Left lobe of liver (tissue), 2 donors: ENCODE results near the gene CENPP. TPM values are rescaled to one million over a fixed set of nuclear protein-coding genes. Genes with fewer than 3 reads are reported as not detected.

Source experiments
- ATAC-seq: fragments of 200-7000 bp; cut with Tn5 transposase; one replicate; pipeline ENCODE4 v1.9.1; 2020; ENCODE audit warnings: mild to moderate bottlenecking, moderate library complexity
- DNase-seq: peaks from one replicate; pipeline ENCODE4 v3.0.0-alpha.2; 2020; ENCODE audit warnings: low spot score
- total RNA-seq: library from RNA; stranded (reverse); gene quantifications from one replicate; pipeline ENCODE4 v1.2.1, GENCODE V29; 2021
- donor health status: DM: no; HTN: no; CAD: no; lungs with moderate emphysema.
- donor health status: DM: no; HTN: yes; CAD: no.

CENPP gene
- total RNA-seq, 1 donor from 2014 or later: 1.2 TPM

GRCh38 chr9:92501671-92502393 lies 176.1 kb downstream of the CENPP start:
- ATAC-seq (peak; percentile 99), DNase-seq (peak; percentile 61)

GRCh38 chr9:92503156-92503555 lies 177.4 kb downstream of the CENPP start:
- ATAC-seq (no peak), DNase-seq (no peak)

DNA sequence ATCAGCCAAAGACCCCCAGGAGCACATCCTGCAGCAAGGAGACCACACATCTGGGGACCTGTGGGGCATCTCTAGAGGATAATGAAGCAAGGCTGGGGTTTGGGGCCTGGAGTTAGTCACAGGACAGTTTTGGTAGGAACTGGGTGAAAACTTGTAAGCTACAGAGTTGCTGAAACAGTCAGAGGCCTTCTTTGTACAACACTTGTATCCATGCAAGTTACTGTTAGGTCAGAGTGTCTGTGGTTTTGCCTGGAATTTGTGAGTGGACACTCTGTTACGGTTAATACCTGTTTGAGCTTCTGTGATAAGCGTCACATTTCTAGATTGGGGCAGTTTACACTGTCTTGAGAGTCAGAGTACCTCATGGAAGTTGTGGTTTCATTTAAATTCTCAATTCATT lies 179.1 kb downstream of the CENPP start:
- DNase-seq (no peak), ATAC-seq (no peak)

GRCh38 chr9:92506184-92506857 lies 180.6 kb downstream of the CENPP start:
- DNase-seq (no peak), ATAC-seq (no peak)

- peak; percentile 31 for ATAC-seq
- no peak for DNase-seq
Measured at GRCh38 chr9:92507005-92507404, 181.3 kb downstream of the CENPP start.

DNA sequence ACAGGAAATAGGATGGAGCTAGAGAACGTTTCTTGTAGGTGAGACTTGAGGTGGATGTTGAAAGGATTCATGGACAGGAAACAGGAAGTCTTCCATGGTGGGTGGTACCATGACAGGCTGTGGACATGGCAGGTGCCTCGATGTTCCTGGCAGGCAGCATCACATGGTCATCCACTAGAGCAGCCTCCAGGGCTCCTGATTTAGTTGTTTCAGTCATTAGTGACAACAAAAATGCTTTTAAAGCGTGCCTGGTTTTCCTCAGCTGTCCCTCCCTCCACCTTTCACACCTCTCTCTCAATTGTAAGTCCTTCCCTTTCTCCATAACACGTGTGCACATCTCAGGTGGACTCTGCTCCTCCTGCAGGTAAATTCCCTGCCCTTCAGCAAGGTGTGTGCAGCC lies 181.7 kb downstream of the CENPP start:
- ATAC-seq (no peak), DNase-seq (no peak)

DNA sequence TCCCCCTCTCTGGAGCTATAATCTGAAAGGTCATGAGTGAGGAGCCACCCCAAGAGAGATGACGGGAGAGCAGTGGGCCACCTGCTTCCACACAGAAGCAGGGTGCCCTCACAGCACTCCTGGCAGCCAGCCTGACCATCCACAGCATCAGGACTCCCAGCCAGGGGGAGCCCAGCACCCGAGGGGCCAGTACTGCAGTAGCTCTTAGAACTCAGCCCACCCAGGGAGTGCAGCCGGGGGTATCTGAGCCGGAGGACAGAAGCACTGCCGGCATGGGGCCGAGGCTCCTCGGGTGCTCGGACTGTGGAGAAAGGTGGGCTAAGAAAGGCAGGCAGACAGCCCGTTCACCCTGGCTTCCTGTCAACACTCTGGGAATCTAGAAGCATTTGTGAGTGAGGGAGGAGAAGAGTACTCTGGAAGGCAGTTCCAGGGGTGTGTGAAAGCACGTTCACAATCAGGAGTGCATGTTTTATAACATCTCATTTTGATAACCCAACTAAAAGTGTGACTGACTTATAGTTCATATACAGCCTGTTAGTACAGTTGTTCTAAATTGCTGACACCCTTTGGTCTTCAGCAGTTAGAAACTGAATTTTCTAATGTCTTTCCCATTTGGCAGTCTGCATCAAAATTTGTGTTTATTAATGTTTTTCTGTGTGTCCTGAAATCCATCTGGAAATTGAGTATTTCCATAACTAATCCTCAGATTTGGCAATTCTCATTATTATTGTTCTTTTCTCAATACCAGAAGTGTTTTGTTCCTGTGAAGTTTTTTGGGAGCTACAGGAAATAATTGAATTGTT lies 182.5 kb downstream of the CENPP start:
- no peak for ATAC-seq
- no peak for DNase-seq

DNA sequence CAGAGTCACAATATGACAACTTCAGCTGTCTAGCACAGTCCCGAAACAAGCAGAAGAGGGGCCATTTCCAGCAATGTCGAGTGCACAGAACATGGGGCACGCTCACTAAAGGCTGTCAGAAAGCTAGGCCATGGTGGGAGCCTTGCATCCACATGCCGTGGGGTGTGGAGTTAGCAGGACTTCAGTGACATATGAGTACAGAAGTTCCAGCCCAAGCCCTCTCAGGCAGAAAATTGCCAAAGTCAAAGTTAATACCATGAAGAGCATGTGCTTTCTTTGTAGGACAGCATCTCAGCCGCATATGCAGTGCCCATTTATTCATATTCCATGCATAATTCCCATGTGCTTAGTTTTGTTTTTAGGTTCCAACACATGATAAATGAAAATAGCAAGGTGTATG lies 183.3 kb downstream of the CENPP start:
- DNase-seq: no peak

GRCh38 chr9:92510747-92511146 lies 185.0 kb downstream of the CENPP start:
- no peak for ATAC-seq
- no peak for DNase-seq

More for the DNA sequence above, 183.3 kb downstream of the CENPP start:
- no peak for ATAC-seq

DNA sequence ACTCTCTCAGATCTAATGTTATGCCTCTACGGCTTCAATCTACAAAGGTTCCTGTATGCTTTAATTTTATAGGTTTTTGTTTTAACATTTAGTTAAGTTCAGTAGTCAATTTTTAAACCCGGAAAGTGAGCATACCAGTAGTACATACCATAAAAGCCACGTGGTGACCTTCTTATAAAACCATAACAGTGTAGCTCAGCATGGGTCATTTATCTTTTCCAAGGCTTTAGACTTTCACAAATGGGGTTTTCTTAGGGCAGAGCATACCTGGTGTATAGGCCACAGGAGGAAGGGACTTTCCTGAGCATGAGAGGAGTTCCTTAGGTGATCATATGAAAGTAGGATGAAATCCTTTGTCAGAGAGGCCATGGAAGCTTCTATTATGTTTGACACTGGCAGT lies 186.9 kb downstream of the CENPP start:
- DNase-seq (no peak), ATAC-seq (no peak)

- DNase-seq: no peak
- ATAC-seq: no peak
Measured at GRCh38 chr9:92513349-92513748, 187.6 kb downstream of the CENPP start.

DNA sequence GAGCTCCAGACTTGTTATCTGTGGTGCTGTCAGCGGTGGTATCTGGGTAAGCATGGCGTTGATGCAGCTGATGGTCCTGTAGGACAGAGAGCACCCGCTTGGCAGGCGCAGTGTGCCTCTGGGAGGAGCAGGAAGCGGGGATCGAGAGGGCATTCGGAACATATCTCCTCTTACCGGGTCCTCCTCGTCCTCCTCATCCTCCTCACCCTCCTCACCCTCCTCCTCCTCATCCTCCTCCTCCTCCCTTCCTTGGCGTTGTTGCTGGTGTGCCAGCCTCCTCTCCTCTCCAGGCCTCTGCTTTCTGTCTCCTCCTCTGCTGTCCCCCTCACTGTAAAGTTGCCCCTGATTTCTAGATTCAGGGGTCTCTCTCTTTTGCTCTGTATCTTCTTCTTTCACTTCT lies 188.9 kb downstream of the CENPP start:
- DNase-seq (no peak), ATAC-seq (no peak)

GRCh38 chr9:92516521-92516920 lies 190.8 kb downstream of the CENPP start:
- DNase-seq (no peak), ATAC-seq (no peak)

GRCh38 chr9:92517046-92517445 lies 191.3 kb downstream of the CENPP start:
- ATAC-seq: no peak
- no peak for DNase-seq

DNA sequence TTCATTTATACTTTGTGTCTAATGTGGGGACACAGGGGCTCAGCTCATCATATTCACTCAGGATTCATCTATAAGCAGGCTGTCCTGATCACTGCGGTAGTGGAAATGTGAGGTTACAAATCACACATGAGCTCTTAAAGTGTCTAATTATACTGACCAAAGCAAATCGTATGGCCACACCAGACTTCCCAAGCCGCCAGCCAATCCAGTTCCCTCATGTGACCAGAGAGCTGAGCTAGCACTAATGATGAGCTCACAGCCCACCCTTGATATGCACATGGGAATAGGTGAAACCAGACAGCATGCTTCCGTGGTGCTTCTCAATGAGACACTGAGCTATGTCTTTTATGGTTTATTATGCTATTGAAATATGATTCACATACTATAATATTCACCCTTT lies 192.4 kb downstream of the CENPP start:
- ATAC-seq: no peak
- no peak for DNase-seq

GRCh38 chr9:92520837-92521236 lies 195.1 kb downstream of the CENPP start:
- DNase-seq (no peak), ATAC-seq (no peak)

DNA sequence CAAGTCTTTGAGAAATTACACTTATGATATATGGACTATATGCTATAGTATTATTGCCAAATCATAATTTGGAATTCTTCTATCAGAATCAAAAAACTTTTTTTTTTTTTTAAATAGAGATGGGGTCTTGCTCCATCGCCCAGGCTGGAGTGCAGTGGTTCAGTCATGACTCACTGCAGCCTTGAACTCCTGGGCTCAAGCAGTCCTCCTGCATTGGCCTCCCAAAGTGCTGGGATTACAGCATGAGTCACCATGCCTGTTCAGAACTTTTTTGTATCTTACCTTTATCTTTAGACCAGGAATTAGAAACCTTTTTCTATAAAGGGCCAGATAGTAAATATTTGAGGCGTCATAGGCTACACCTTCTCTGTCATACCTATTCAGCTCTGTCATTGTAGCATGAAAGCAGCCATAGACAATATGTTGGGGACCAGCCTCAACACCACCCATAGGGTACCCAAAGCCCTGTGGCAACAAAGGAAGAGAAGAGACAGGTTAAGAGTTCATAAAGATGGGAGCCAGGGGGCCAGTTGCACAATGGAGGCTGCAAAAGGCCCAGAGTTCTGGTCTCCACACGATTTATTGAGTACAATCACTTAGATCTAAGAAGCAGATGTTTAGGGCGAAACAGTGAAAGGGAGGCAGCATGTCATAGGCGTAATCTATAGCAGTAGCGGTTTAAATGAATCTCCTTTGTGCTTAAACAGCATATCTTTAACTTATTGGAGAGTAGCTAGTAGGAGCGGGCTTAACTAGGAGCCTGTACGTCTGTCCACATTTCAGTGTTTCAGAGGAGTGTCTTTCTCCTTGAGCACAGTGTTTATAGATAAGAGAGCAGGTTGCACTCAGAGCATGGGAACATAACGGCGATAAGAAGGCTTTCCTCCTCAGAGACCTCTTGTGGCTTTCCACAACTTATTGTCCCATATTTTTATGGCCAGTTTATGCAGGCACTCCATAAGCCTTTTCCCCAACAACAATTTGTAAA lies 197.5 kb downstream of the CENPP start:
- DNase-seq (no peak), ATAC-seq (no peak)

DNA sequence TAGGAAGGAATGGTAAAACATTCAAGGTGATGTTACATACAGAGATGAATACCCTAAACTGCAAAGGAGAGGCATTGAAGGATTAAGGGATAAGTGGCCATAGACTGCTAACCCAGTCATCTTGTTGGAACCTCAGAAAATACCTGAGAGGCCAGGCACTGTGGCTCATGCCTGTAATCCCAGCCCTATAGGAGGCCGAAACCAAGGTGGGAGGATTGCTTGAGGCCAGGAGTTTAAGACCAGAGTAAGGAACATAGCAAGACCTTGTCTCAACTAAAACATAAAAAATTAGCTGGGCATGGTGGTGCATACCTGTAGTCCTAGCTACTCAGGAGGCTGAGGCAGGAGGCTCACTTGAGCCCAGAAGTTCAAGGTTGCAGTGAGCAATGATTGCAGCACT lies 199.1 kb downstream of the CENPP start:
- no peak for ATAC-seq
- no peak for DNase-seq

DNA sequence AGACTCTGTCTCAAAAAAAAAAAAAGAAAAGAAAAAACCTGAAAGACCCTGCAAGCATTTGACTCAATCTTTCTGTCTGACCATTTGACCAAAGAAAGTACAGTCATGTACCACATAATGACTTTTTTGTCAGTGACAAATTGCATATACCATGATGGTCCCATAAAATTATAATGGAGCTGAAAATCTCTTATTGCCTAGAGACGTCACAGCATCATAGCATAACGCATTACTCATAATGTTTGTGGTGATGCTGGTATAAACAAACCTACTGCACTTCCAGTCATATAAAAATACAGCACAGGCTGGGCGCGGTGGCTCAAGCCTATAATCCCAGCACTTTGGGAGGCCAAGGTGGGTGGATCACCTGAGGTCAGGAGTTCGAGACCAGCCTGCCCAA lies 199.6 kb downstream of the CENPP start:
- no peak for DNase-seq
- ATAC-seq: no peak

DNA sequence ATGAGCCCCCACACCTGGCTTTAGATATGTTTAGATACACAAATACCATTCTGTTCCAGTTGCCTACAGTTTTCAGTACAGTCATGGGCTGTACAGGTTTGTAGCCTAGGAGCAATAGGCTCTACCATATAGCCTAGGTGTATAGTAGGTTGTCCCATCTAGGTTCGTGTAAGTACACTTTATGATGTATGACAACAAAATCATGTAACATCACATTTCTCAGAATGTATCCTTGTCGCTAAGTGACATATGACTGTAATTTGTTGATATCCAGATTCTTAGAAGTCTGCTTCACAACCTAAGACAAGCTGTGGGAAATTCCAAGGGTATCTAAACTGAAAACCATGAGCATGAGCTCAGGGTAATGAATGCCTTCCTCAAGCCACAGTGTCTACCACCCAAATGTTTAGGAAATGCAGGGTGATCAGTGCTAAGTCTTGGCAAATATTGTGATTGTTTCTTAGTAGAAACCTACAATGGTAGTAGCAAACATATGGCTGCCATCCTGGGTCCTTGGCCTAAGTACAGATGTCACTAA lies 201.6 kb downstream of the CENPP start:
- no peak for ATAC-seq
- DNase-seq: no peak
